GM18861 (cell line): ENCODE data around the gene HMGB1.

Source experiments
- ATAC-seq: cut with Tn5 transposase; IDR thresholded peaks from one replicate; pipeline ENCODE4 v1.9.1; 2021; ENCODE audit not compliant: unreplicated experiment

The HMGB1 gene

DNA sequence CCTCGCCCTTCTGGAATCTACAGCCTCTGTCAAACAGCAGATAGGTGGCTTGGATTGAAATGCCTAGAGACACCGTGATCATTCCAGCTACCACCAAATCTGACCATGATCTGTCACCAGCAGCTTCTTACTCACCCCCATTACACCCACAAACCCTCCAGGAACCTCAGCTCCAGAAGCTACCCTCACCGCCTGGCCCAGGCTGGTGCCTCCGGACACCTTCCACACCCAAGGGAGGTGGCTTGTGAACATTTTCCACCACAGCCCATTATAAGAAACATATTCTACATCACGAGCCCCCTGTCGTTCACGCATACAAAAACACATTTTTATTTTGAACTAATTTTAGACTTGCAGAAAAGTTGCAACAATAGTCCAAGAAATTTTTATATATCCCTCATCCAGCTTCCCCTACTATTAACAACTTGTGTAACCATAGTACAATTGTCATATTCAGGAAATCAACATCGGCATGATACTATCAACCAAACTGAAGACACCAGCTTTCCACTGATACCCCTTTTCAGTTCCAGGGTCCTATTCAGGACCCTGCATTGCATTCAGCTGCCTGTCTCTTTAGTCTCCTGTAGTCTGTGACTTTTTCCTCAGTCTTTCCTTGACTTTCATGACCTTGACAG, 58.8 kb downstream of the HMGB1 start:
- ATAC-seq = no peak
